GM12878 (cell line): ENCODE measurements around the gene SLC16A6. TPM values are rescaled to one million over a fixed set of nuclear protein-coding genes. Genes with fewer than 3 reads are reported as not detected.
A peak's percentile ranks its signal among the peaks of the same experiment; 100 is the strongest.
"Not testable (repeated sequence)": the region's sequence is repeated elsewhere in the genome, so short reads cannot be mapped to it uniquely, and the experiment has no call there.

Experiments
- ATAC-seq: fragments of 200-7000 bp; cut with Tn5 transposase; 3 replicates; pipeline ENCODE4 v1.9.1; 2020; ENCODE audit warnings: mild to moderate bottlenecking, moderate library complexity
- BruUV-seq: library from RNA; stranded (reverse); fragments of 400-500 nt; replicated peaks from 2 replicates; lab custom pipeline; 2021; lab: Mats Ljungman, UMichigan
- CTCF ChIA-PET: fragments of 300-600 bp; sonication (Branson Sonifier 250); formaldehyde crosslinking; extraction: SDS; loops from one replicate; lab custom pipeline; 2021; ENCODE audit warnings: inconsistent platforms; lab: Yijun Ruan, JAX
- POLR2A ChIA-PET: fragments of 350-600 bp; formaldehyde crosslinking; extraction: SDS; loops from one replicate; lab custom pipeline; 2021; ENCODE audit warnings: inconsistent platforms; lab: Charles Lee
- RAD21 ChIA-PET: fragments of 300-600 bp; sonication (Branson Sonifier 250); formaldehyde crosslinking; loops from one replicate; lab custom pipeline; 2023; ENCODE audit warnings: antibody characterized with exemption; ENCODE audit not compliant: unreplicated experiment; lab: Charles Lee
- SMC1A ChIA-PET: fragments of 300-600 bp; sonication (Branson Sonifier 250); formaldehyde crosslinking; loops from one replicate; lab custom pipeline; 2023; ENCODE audit not compliant: unreplicated experiment, uncharacterized antibody; lab: Charles Lee
- DNase-seq: peaks from one replicate; pipeline ENCODE4 v3.0.0-alpha.2; 2011; ENCODE audit warnings: low read depth, low spot score
- FAIRE-seq: peaks from 3 replicates; lab custom pipeline; 2011; peaks lifted over from hg19 to GRCh38; lab: Jason Lieb, UNC
- H2AFZ ChIP-seq: 2 replicates; pipeline ENCODE4 v1.6.0; 2011; ENCODE audit warnings: low read depth, low read length, control low read depth; ENCODE audit not compliant: control insufficient read depth
- H3K27ac ChIP-seq: 2 replicates; pipeline ENCODE4 v1.5.1; 2011; ENCODE audit warnings: control low read depth; ENCODE audit not compliant: control insufficient read depth, insufficient read depth
- H3K27me3 ChIP-seq, 2 experiments: replicated peaks in 1 of 2; 2 replicates each; pipeline versions ENCODE4 v1.6.0 to v1.6.1; 2011; ENCODE audit warnings: low read length in 1 of 2; ENCODE audit not compliant: control insufficient read depth in 2 of 2, insufficient read depth in 2 of 2
- H3K36me3 ChIP-seq, 2 experiments: 2 replicates each; pipeline ENCODE4 v1.5.1; 2011; ENCODE audit warnings: low read length in 1 of 2; ENCODE audit not compliant: control insufficient read depth in 2 of 2, insufficient read depth in 2 of 2
- H3K4me1 ChIP-seq: 2 replicates; pipeline ENCODE4 v1.6.1; 2011; ENCODE audit warnings: mild to moderate bottlenecking, low read length, moderate library complexity, mixed read lengths; ENCODE audit not compliant: control insufficient read depth, insufficient read depth
- H3K4me2 ChIP-seq: 2 replicates; pipeline ENCODE4 v1.6.0; 2011; ENCODE audit warnings: control low read depth; ENCODE audit not compliant: control insufficient read depth, insufficient read depth
- H3K4me3 ChIP-seq: fragments of 200-600 bp; sonication (generic); 2 replicates; pipeline ENCODE4 v1.5.1; 2016
- H3K79me2 ChIP-seq: 2 replicates; pipeline ENCODE4 v1.6.0; 2011; ENCODE audit warnings: low read length; ENCODE audit not compliant: control insufficient read depth, insufficient read depth
- H3K9ac ChIP-seq: 2 replicates; pipeline ENCODE4 v1.8.0; 2011; ENCODE audit warnings: low read length, control low read depth, mixed read lengths; ENCODE audit not compliant: control insufficient read depth, insufficient read depth
- H3K9me3 ChIP-seq: replicated peaks from 3 replicates; pipeline ENCODE4 v1.5.1; 2011; ENCODE audit warnings: mild to moderate bottlenecking, low read length; ENCODE audit not compliant: control insufficient read depth, insufficient read depth
- H4K20me1 ChIP-seq: 2 replicates; pipeline ENCODE4 v1.6.0; 2011; ENCODE audit not compliant: control insufficient read depth, insufficient read depth
- ATF2 ChIP-seq: IDR thresholded peaks from 2 replicates; pipeline ENCODE4 v1.6.1; 2012; ENCODE audit warnings: low read length, inconsistent platforms
- BHLHE40 ChIP-seq, 2 experiments: fragments of 450-650 bp in 1 of 2; IDR thresholded peaks; 2 replicates each; pipeline ENCODE4 v1.6.1; 2011 to 2017; ENCODE audit warnings: low read depth in 2 of 2, borderline replicate concordance in 1 of 2, improper control_type of control experiment in 1 of 2, low read length in 1 of 2, mild to moderate bottlenecking in 1 of 2
- CREB1 ChIP-seq: IDR thresholded peaks from 2 replicates; pipeline ENCODE4 v1.6.1; 2012; ENCODE audit warnings: low read depth, mild to moderate bottlenecking, inconsistent platforms
- CREM ChIP-seq: IDR thresholded peaks from 2 replicates; pipeline ENCODE4 v1.6.1; 2014; ENCODE audit warnings: antibody characterized with exemption, low read depth
- FOXM1 ChIP-seq: IDR thresholded peaks from 2 replicates; pipeline ENCODE4 v1.6.1; 2012; ENCODE audit warnings: low read depth, mild to moderate bottlenecking, inconsistent platforms, low read length, moderate library complexity
- GABPA ChIP-seq: IDR thresholded peaks from 2 replicates; pipeline ENCODE4 v1.6.1; 2014; ENCODE audit warnings: antibody characterized with exemption, low read depth, mild to moderate bottlenecking, inconsistent platforms
- GATAD2B ChIP-seq: fragments of 450-650 bp; conservative IDR thresholded peaks from 2 replicates; pipeline ENCODE4 v1.6.1; 2017; ENCODE audit warnings: low read depth, mild to moderate bottlenecking, moderate library complexity
- IKZF1 ChIP-seq: fragments of 450-650 bp; conservative IDR thresholded peaks from 2 replicates; pipeline ENCODE4 v1.6.1; 2017; ENCODE audit warnings: antibody characterized with exemption, mild to moderate bottlenecking
- MAX ChIP-seq: IDR thresholded peaks from 2 replicates; pipeline ENCODE4 v1.6.1; 2012; ENCODE audit warnings: low read depth, low read length, improper control_type of control experiment
- MEF2B ChIP-seq: fragments of 450-650 bp; IDR thresholded peaks from 2 replicates; pipeline ENCODE4 v1.6.1; 2018; ENCODE audit warnings: mild to moderate bottlenecking, moderate library complexity; ENCODE audit not compliant: partially characterized antibody, poor library complexity, severe bottlenecking
- NFIC ChIP-seq: IDR thresholded peaks from 2 replicates; pipeline ENCODE4 v1.6.1; 2012; ENCODE audit warnings: low read depth, mild to moderate bottlenecking, inconsistent platforms, low read length, moderate library complexity
- NR2F1 ChIP-seq: fragments of 450-650 bp; conservative IDR thresholded peaks from 2 replicates; pipeline ENCODE4 v1.6.1; 2017; ENCODE audit warnings: mild to moderate bottlenecking
- PAX5 ChIP-seq: IDR thresholded peaks from 2 replicates; pipeline ENCODE4 v1.6.1; 2011; ENCODE audit warnings: low read depth, low read length, borderline replicate concordance
- POLR2A ChIP-seq: IDR thresholded peaks from 2 replicates; pipeline ENCODE4 v1.6.1; 2011; ENCODE audit warnings: low read depth, mild to moderate bottlenecking, low read length
- RELB ChIP-seq: fragments of 450-650 bp; IDR thresholded peaks from 2 replicates; pipeline ENCODE4 v1.6.1; 2017; ENCODE audit warnings: low read depth, mild to moderate bottlenecking, moderate library complexity
- WGBS: methylation state at CpG from one replicate; pipeline ENCODE4 v1.1.6; 2016; ENCODE audit warnings: low lambda C conversion rate; ENCODE audit not compliant: insufficient replicate concordance, insufficient coverage; ENCODE audit errors: missing lambda C conversion rate; 5-methylcytosine and 5-hydroxymethylcytosine counted together
- in situ Hi-C: fragments of 300-500 bp; cut with MboI; formaldehyde crosslinking; loops from 9 replicates; pipeline ENCODE4 v1.14.3; 2018; ENCODE audit warnings: mixed read lengths
- intact Hi-C: fragments of 100-400 bp; cut with micrococcal nuclease; formaldehyde crosslinking; loops from one replicate; pipeline ENCODE4 v1.14.2; 2022; ENCODE audit not compliant: unreplicated experiment
- polyA plus RNA-seq, 11 experiments: library from polyadenylated mRNA; depleted of rRNA in 4 of 11; unstranded in 6 of 11; stranded (reverse) in 5 of 11; fragments of >200 nt; fragmentation: Nextera tagmentation in 4 of 11; fragmentation: Illumina TruSeq in 1 of 11; extraction: Ambion mirVana in 4 of 11; extraction: Trizol in 1 of 11; gene quantifications; 1 replicate in 1 of 11; 2 replicates in 10 of 11; pipeline versions ENCODE4 v1.2.1 to v1.2.3, GENCODE V29; 2011 to 2016; ENCODE audit warnings: inconsistent platforms in 2 of 11, missing spikeins in 2 of 11, low read depth in 1 of 11
- total RNA-seq, 4 experiments: library from RNA; depleted of rRNA in 3 of 4; stranded (reverse); fragments of >200 nt in 3 of 4; fragmentation: Illumina TruSeq in 1 of 4; extraction: Trizol in 1 of 4; gene quantifications; 2 replicates each; pipeline versions ENCODE4 v1.2.1 to v1.2.3, GENCODE V29; 2013 to 2021

The SLC16A6 gene
- total and polyA plus RNA-seq, 10 of the 15 experiments (the other 5 are each of a cell fraction or from before 2014, with no cell fraction given): 2.4 to 8.8 (median 6.0) TPM

GRCh38 chr17:68258890-68259647 lies 31.9 kb downstream of the SLC16A6 start:
- DNase-seq, H3K9me3 ChIP-seq, H3K79me2 ChIP-seq, intact Hi-C loops, H4K20me1 ChIP-seq, H3K36me3 ChIP-seq, in situ Hi-C loops, BruUV-seq, H3K4me1 ChIP-seq, H3K4me3 ChIP-seq, H3K27me3 ChIP-seq: not testable (repeated sequence)
- CTCF ChIA-PET: interaction anchor here (0.9 to 9.8 kb wide), 8 partner anchors 9 to 202 kb away, joined by 4 to 119 read pairs (median 10); partner anchors contain the start of gene WIPI1
- RAD21 ChIA-PET: interaction anchor here (0.9 to 2.2 kb wide), 11 partner anchors 11 to 203 kb away, joined by 3 to 15 read pairs (median 4); partner anchors contain the start of genes AMZ2 and WIPI1
- Histone ChIP-seq H3K27ac (peak overlapping the region; percentile 83), H3K4me2 (peak overlapping the region; percentile 59), H3K9ac (peak overlapping the region; percentile 75), H2AFZ (peak overlapping the region; percentile 81)
- SMC1A ChIA-PET: interaction anchor here (1.3 to 9.7 kb wide), 10 partner anchors 10 to 204 kb away, joined by 3 to 163 read pairs (median 6); partner anchors contain the start of genes AMZ2 and WIPI1
- POLR2A ChIA-PET: interaction anchor here (0.6 to 1.9 kb wide), 5 partner anchors 10 to 206 kb away, joined by 4 to 19 read pairs (median 4); partner anchors contain the start of genes AMZ2 and WIPI1
- ATAC-seq: peak; percentile 90
- peak; percentile 92 for FAIRE-seq
- 3% methylated on average over 34 of the region's 44 CpGs for WGBS
- TF ChIP-seq NR2F1 (0 out of 2 replicates have a peak, but pooled peaks have one; percentile 27), GABPA (peak; percentile 48; the same call in 1 of the 2 replicates), CREB1 (0 out of 2 replicates have a peak, but pooled peaks have one; percentile 8), IKZF1 (peak; percentile 48; the same call in 1 of the 2 replicates), FOXM1 (0 out of 2 replicates have a peak, but pooled peaks have one; percentile 38), PAX5 (peak; percentile 57; the same call in 1 of the 2 replicates), MAX (peak; percentile 59; the same call in 1 of the 2 replicates), ATF2 (0 out of 2 replicates have a peak, but pooled peaks have one; percentile 34), NFIC (peak; percentile 43; the same call in 1 of the 2 replicates), MEF2B (peak; percentile 22), BHLHE40 (IDR thresholded peaks at IDR 0.05; ENCODE audit: borderline replicate concordance in 1 of 2, low read depth in 2 of 2, low read length in 1 of 2) (peak; percentile 52 to 86; a peak in 3 of 4 replicates), POLR2A (peak; percentile 24; the same call in 1 of the 2 replicates), GATAD2B (peak; percentile 48; the same call in 1 of the 2 replicates), CREM (peak; percentile 42), RELB (0 out of 2 replicates have a peak, but pooled peaks have one; percentile 42)
